ENCODE results near the gene CDX1. TPM values are rescaled to one million over a fixed set of nuclear protein-coding genes. Genes with fewer than 3 reads are reported as not detected.

The CDX1 gene
- total RNA-seq, 2 experiments from 2014 or later = not detected

GRCh38 chr5:150213530-150213929 is 47.0 kb downstream of the CDX1 start:
- DNase-seq (no peak), ATAC-seq (no peak)
- Mint-ChIP-seq H3K4me1 (ENCODE audit: low read depth) (peaks cover 14% of the 10 kb centered on the region), H3K27me3 (peaks cover 6% of the 10 kb centered on the region), H3K27ac (no peak overlapping the region), H3K9me3 (no peaks in the 10 kb centered on the region), H3K36me3 (ENCODE audit: low read depth) (no peaks in the 10 kb centered on the region), H3K4me3 (no peak overlapping the region)
- intact Hi-C loops (cut with micrococcal nuclease) = no loop called here
- no peak for TF ChIP-seq CTCF (IDR thresholded peaks at IDR 0.05)
- POLR2A ChIA-PET = no interaction called here
- CTCF ChIA-PET = no interaction called here

GRCh38 chr5:150214289-150214688 is 47.7 kb downstream of the CDX1 start:
- POLR2A ChIA-PET = no interaction called here
- TF ChIP-seq CTCF (IDR thresholded peaks at IDR 0.05) = no peak
- Mint-ChIP-seq H3K4me3 (no peak overlapping the region), H3K9me3 (no peaks in the 10 kb centered on the region), H3K36me3 (ENCODE audit: low read depth) (no peaks in the 10 kb centered on the region), H3K27ac (no peak overlapping the region), H3K4me1 (ENCODE audit: low read depth) (peaks cover 7% of the 10 kb centered on the region), H3K27me3 (peaks cover 6% of the 10 kb centered on the region)
- intact Hi-C loops (cut with micrococcal nuclease) = no loop called here
- DNase-seq (no peak), ATAC-seq (no peak)
- CTCF ChIA-PET = interaction anchor here (0.6 kb wide), 1 partner anchor 74 kb away, joined by 3 read pairs; no protein-coding TSS in a partner anchor

- ChIA-PET POLR2A (no interaction called here), CTCF (interaction anchor here (0.7 to 4.7 kb wide), 2 partner anchors 56 to 86 kb away, joined by 3 to 47 read pairs; no protein-coding TSS in a partner anchor)
- no peaks in the 10 kb centered on the region for H3K36me3 Mint-ChIP-seq (ENCODE audit: low read depth)
- no peak overlapping the region for H3K4me3 Mint-ChIP-seq
- H3K27ac Mint-ChIP-seq = no peak overlapping the region
- H3K9me3 Mint-ChIP-seq = no peaks in the 10 kb centered on the region
- no peak for TF ChIP-seq CTCF (IDR thresholded peaks at IDR 0.05)
- H3K27me3 Mint-ChIP-seq = peaks cover 6% of the 10 kb centered on the region
- ATAC-seq = no peak
- H3K4me1 Mint-ChIP-seq (ENCODE audit: low read depth) = peaks cover 2% of the 10 kb centered on the region
- DNase-seq = no peak
- intact Hi-C loops (cut with micrococcal nuclease) = no loop called here
Measured at GRCh38 chr5:150215979-150216944, 49.7 kb downstream of the CDX1 start.

GRCh38 chr5:150217038-150217437 is 50.5 kb downstream of the CDX1 start:
- Mint-ChIP-seq H3K9me3 (no peaks in the 10 kb centered on the region), H3K27ac (no peak overlapping the region), H3K27me3 (peaks cover 6% of the 10 kb centered on the region), H3K4me3 (no peak overlapping the region), H3K4me1 (ENCODE audit: low read depth) (peaks cover 2% of the 10 kb centered on the region), H3K36me3 (ENCODE audit: low read depth) (no peaks in the 10 kb centered on the region)
- DNase-seq (no peak), ATAC-seq (no peak)
- ChIA-PET POLR2A (no interaction called here), CTCF (interaction anchor here (0.6 to 4.7 kb wide), 6 partner anchors 41 to 99 kb away, joined by 3 to 47 read pairs (median 4); partner anchors contain the start of gene CDX1)
- intact Hi-C loops (cut with micrococcal nuclease) = no loop called here
- no peak for TF ChIP-seq CTCF (IDR thresholded peaks at IDR 0.05)
